GM21390 (cell line): ENCODE results near the gene RCE1.

Source experiments
- ATAC-seq: cut with Tn5 transposase; IDR thresholded peaks from one replicate; pipeline ENCODE4 v1.9.1; 2021; ENCODE audit not compliant: unreplicated experiment

The RCE1 gene

DNA sequence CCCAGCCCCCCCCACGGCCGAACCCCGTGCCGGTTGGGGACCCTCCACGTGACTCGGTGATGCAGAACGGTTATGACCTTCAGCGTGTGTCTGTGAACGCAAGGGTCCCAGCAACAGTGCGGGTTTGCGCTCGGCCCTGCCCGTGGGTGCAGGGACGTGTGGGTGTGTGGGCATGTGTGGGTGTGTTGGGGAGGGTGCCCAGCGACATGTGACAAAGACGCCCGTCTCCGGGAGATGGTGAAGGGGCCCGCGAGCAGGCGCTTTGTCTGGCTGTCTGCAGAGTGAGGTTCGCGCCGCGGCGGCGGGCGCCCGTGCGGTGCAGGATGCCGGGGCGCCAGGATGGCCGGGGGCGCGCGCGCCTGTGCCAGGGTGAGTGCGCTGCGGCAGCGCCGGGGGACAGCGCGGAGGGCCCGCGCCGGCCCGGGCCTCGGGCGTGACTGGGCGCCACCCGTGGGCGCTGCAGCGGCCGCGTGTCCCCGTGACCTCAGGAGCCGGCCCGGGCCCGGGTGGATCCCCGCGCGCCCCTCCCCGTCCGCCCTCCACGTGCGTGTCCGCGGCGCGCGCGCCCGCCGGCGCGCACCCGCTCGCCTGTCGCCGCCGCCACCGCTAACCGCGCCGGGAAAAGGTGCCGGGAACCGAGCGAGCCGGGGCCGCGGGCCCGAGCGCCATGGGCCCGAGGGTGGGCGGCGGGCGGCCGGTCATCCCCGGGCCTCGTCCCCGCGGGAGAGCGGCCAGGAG, 13.4 kb downstream of the RCE1 start, which contains the start of gene LRFN4:
LRFN4 (plus strand) TSS at position 569 of the 738 bp plus-strand sequence. CDS start 681 bp downstream, outside the sequence.
- ATAC-seq, result peak; percentile 36

DNA sequence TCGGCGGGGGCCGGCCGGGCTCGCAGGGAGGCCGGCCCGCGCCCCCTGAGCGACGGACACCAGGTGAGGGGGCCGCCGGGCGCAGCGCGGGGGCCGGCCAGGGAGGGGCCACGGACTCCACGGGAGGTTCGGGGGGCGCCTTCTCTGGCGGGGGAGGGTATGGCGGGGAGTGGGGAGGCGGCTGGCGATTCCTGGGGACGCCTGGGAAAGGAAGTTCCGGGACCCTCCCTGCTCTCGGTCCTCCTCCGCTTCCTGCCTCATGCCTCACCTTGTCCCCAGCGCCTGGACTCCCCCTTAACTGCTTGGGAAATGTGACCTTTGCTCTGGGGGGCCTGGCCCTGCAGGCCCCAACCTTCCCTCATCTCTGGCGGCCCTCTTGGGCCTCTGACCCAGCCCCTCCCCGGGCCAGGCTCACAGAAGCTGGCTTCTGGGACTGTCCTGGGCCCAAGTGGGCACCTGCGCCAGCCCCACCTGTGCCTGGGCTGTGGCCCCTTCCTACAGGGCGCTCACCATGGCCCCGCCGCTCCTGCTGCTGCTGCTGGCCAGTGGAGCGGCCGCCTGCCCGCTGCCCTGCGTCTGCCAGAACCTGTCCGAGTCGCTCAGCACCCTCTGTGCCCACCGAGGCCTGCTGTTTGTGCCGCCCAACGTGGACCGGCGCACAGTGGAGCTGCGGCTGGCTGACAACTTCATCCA, 14.1 kb downstream of the RCE1 start:
- no peak for ATAC-seq

DNA sequence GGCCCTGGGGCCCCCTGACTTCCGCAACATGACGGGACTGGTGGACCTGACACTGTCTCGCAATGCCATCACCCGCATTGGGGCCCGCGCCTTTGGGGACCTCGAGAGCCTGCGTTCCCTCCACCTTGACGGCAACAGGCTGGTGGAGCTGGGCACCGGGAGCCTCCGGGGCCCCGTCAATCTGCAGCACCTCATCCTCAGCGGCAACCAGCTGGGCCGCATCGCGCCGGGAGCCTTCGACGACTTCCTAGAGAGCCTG, 14.6 kb downstream of the RCE1 start:
- no peak for ATAC-seq

DNA sequence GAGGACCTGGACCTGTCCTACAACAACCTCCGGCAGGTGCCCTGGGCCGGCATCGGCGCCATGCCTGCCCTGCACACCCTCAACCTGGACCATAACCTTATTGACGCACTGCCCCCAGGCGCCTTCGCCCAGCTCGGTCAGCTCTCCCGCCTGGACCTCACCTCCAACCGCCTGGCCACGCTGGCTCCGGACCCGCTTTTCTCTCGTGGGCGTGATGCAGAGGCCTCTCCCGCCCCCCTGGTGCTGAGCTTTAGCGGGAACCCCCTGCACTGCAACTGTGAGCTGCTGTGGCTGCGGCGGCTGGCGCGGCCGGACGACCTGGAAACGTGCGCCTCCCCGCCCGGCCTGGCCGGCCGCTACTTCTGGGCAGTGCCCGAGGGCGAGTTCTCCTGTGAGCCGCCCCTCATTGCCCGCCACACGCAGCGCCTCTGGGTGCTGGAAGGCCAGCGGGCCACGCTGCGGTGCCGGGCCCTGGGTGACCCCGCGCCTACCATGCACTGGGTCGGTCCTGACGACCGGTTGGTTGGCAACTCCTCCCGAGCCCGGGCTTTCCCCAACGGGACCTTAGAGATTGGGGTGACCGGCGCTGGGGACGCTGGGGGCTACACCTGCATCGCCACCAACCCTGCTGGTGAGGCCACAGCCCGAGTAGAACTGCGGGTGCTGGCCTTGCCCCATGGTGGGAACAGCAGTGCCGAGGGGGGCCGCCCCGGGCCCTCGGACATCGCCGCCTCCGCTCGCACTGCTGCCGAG, 15.1 kb downstream of the RCE1 start:
- ATAC-seq, result no peak

DNA sequence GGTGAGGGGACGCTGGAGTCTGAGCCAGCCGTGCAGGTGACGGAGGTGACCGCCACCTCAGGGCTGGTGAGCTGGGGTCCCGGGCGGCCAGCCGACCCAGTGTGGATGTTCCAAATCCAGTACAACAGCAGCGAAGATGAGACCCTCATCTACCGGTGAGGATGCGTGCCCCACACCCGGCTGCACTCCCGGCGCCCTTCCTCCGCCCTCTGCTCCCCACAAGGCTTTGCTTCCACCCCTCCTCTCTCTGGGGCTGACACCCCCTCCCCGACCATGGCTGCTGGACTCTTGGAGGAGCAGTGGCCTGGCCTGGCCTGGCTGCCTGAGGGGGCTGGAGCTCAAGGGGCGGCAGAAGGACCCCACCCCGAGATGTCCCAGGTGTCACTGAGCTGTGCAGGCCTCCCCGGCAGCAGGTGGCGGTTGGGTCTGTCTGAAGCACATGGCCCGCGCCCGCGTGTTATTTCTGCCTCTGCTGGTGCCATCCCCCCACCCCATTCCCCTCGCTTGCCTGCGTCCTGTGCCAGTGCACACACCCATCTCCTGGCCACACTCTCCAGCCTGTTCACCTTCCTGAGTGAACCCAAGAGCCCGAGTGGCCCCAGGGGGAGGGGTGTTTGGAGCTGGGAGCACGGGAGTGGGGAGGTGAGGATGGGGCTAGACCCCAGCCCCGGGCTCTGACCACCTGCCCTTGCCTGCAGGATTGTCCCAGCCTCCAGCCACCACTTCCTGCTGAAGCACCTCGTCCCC, 15.9 kb downstream of the RCE1 start:
- no peak for ATAC-seq

DNA sequence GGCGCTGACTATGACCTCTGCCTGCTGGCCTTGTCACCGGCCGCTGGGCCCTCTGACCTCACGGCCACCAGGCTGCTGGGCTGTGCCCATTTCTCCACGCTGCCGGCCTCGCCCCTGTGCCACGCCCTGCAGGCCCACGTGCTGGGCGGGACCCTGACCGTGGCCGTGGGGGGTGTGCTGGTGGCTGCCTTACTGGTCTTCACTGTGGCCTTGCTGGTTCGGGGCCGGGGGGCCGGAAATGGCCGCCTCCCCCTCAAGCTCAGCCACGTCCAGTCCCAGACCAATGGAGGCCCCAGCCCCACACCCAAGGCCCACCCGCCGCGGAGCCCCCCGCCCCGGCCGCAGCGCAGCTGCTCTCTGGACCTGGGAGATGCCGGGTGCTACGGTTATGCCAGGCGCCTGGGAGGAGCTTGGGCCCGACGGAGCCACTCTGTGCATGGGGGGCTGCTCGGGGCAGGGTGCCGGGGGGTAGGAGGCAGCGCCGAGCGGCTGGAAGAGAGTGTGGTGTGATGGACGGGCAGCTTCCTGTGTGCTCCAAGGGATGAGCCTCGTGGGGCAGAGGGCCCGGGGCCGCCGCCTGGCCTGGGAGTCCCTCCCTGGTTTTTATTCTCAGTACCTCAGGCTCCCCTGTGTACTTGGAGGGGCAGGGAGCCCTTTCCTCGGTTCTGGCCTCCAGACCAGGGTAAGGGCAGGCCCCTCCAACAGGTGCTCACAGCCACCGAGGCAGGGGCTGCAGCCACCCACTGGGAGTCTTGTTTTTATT, 16.6 kb downstream of the RCE1 start:
- ATAC-seq, result no peak

DNA sequence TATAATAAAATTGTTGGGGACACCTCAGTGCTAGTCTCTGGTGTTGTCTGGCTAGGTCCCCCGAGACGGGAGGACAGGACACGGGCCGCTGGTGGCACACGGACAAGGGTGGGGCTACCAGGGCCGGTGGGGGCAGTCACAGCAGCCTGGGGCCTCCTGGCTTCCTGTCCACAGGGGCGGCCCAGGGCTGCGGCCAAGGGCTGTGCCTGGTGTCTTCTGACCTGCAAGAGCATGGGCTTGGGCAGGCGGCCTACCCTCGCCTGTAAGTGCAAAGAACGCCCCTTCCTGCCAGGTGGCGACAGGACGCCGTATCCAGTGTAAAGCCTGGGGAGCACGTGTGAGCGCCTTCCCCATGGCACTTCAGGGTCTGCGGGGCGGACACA, 17.2 kb downstream of the RCE1 start:
- ATAC-seq, result no peak

DNA sequence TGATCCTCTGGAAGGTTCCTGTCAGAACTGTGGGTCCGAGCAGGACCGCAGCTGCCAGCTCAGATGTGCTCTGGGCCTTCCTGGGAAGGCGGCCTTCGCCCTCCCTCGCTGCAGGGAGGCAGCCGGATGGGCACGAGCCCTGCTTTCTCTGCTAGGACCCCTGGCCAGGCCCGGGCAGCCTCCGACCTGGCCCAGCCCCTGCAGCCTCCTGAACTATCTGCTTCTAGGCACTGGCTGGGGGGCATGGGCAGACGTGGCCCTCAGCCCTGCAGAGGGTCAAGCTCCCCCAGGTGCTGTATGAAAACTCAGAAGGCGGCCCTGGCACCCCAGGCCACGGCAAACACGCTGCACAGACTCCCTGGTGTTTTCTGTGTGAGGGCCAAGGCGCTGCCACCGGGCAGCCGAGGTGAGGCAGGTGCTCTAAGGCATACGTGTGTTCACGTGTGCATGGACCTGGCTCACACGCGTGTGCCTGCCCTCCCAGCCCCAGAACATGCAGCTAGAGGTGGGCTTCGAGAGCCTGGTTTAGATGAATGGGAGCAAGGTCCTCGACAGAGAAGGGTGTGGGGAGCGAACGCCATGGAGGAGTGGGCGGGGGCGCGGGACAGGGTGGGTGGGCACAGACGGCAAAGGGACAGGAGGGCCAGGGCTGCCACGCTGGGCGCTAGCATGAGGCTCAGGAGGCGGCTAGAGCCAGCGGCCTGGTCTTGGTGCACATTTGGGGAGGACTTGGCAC, 18.0 kb downstream of the RCE1 start:
- ATAC-seq, result no peak

DNA sequence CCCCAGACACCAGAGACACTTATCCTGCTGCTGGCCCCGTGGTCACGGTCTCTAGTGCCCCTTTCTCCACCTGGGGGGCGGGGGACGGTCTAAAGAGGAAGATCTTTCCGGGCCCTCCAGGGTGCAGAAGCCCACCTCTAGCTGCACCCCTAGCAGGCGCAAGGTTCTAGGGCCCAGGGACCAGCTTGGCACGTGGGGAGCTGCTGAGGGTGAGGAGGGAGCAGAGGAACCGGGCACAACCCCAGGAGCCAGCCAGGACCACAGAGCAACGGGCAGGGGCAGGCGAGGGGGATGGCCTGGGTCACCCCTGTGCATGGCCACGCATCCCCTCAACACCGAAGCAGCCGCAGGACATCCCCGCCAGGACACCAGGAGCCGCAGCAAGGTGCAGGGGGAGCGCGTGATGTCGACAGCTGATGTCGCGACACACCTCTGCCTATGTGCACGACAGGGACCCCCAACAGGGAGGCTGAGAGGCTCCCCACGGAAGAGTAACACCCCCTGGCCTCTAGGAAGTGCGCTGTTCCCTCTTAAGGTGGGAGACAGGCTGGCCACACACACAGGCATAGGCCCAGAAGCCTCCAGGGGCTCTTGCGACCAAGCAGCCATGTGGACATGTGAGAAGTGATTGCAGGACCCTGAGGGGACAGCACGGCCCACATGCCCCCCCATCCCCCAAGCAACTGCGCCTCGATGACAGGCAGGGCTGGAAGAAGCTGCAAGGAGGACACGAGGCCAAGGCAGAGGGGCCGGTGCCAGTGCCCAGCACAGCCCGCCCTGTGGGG, 18.7 kb downstream of the RCE1 start:
- no peak for ATAC-seq

DNA sequence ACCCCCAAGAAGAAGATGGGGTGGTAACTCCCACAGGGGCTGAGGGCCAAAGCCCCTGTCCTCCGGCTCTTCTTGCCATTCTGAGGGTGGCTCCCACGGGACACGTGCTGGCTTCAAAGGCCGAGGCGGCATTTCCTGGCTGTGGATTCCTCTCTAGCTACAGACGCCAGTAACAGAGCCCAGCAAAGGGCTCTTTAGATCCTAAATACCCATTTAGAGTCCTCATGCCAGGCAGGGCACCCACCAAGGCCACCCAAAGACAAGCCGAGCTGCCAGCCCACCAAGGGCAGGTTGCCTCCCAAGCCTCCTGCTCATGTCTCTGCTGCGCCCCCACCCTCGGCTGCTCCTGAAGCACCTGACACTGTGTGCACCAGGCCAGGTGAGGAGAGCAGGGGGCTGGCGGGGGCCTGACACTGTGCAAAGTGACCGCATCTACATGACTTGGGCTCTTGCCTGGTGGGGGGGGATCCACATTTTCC, 19.4 kb downstream of the RCE1 start:
- ATAC-seq, result no peak

DNA sequence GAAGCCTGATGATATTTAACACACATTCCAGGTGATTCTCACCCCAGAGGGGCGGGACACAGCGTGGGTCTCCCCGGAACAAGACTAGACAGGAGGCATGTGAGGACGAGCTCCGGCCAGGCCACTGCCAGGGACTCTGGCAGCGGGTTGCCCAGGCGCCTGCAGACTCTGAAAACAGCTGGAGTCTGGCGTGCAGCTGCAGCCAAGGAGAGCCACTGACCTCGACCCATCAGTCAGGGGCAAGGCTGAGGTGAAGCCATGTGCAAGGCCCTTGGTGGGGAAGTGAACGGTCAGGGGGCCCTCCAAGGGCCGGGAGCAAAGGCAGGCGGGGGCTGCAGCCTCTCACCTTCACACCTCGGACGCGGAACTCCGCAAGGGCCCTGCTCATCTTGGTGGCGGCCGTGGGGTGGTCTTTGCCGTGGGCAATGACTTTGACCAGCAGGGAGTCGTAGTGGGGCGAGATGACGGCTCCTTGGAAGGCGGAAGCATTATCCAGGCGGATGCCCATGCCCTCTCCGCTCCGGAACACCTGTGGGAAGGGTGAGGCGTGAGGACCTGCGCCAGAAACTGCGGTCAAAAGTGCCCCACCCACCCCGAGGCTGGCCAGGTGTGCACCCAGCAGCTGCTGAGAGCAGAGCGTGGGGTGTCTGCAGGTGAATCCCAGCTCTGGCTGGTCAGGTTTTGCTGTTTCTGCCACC, 20.3 kb downstream of the RCE1 start:
- no peak for ATAC-seq

DNA sequence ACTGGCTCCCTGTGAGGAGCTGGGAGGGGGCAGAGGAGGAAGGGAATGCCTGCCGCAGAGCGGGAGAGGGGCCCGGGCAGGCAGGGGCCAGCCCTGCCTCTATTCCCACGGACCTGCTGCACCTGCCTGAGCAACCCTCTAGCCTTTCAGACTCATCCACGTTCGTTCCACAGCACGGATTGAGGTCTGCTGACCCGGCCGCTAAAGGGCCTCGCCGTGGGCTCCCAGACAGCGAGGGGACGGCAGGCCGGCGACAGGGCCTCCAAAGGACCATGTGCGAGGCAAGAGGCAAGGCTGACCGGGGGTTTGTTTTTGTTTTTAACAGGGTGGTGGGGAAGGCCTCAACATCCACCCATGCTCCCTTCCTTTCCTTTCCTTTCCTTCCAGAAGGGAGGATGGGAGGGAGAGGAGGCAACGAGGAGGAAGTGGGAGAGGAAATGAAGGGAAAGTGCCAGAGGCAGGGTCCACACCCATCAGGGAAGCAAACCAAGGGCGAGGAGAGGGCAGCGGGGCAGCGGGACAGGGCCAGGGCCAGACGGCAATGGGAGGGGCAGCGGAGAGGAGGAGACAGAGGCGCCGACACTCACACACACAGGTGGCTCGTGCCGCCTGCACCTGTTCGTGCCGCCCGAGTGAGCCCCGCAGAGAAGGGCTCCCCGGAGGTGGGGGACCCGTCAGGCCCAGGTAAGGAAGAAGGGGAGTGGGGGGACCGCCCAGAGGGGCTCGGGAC, 21.1 kb downstream of the RCE1 start:
- no peak for ATAC-seq

DNA sequence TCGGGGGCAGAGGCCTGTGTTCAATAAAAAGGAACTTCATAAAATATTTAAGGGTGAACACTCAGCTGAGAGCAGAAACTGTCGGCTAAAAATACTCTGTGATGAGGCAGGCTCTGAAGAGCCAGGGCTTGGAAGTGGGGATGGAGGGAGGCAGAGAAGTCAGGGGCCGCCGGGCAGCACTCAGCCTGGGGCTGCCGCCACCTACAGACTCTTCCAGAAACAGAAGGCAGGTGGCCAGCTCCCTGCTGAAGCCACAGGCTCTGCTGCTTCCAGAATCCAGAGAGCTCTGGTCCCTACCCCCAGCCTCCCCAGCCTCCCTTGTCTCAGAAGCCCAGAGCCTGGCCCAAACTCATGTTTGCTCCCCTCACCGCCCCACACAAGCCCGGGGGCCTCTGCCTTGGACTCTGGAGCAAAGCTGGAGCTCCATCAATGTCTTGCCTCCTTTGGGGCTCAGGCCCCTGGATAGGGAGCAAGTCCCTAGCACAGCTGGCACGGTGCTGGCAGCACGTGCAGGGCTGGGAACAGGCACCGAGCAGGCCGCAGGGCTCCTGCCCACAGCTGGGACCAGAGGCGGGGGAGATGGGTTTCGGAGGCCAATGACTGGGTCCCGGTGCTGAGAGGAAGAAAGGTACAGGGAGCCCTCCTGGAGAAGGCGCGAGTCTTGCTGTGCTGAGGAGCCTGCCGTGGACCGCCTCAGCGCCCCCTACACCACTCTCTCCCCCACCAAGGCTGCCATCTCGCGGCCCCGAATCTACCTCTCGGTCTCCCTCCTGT, 21.9 kb downstream of the RCE1 start:
- ATAC-seq, result no peak

DNA sequence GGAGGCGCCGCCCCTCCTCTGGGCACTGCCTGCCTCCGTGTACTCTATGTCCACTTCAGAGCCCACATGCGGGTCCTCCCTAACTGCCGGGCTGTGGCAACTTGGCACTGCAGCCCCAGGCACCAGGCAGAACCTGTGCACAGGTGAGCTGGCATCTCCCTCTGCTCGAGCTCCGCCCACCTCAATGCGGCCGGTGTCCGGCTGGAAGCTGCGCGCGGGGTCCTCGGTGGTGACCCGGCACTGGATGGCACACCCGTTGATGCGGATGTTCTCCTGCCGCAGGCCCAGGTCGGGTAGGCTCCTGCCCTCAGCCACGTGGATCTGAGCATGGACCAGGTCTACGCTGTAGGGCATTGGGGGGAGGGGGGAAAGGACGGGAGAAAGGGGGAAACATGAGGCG, 22.8 kb downstream of the RCE1 start:
- no peak for ATAC-seq

DNA sequence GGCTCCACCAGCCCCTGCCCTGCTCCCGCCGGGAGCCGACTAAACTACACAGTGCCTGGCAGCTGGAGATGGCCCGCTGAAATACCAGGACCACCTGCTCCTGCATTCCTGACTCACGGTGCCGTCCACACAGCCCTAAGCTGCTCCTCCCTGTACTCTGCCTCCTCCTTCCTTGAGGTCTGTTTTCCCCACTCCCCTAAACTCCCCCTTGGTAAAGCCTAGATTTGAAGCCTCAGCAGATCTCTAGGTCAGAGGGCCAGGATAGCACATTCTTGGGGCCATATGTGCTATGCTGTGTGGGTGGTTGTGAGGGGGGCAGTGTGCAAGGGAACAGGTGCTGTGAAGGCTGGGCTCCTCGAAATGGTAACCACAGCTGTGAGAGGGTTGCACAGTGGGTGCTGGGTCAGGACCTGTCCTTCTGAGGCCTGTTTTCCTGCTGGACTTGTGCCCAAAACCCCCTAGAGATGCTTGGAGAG, 23.3 kb downstream of the RCE1 start:
- ATAC-seq, result no peak

DNA sequence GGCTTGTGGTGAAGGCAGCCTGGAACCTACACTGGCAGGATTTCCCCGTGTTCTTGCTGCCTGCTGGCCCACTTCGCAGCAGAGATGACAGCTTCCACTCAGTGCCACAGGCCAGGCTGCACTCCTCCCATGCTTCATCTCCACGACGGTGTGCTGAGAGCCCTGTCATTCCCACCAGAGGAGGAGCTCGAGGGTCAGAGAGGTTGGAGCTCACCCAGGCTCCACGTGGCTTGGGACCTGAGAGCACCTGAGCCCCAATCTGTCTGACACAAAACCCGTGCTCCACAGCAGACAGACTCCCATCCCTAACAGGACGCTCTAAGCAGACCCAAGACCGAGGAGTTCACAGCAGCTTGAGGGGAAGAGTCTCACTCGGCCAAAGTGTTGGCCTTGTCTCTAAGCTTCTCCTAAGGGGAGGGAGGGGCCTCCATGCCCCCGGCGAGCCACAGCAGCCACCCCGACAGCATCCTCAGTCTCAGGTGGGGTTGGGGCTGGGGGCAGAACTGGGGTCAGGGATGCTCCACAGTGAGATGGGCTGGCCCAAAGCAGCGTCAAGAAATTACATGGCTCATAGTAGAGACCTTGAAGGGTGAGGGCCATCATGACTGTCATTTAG, 24.3 kb downstream of the RCE1 start:
- no peak for ATAC-seq
